HepG2 (cell line): ENCODE data around the gene CHCHD3. TPM values are rescaled to one million over a fixed set of nuclear protein-coding genes. Genes with fewer than 3 reads are reported as not detected.

Experiments
- ATAC-seq: fragments of 200-7000 bp; cut with Tn5 transposase; 3 replicates; pipeline ENCODE4 v1.9.1; 2020; ENCODE audit warnings: mild to moderate bottlenecking, moderate library complexity
- BruUV-seq: library from RNA; stranded (reverse); fragments of 400-500 nt; replicated peaks from 2 replicates; lab custom pipeline; 2021; lab: Mats Ljungman, UMichigan
- CTCF ChIA-PET: fragments of 300-600 bp; formaldehyde crosslinking; extraction: SDS; loops from one replicate; lab custom pipeline; 2021; ENCODE audit warnings: low total read pairs, inconsistent platforms, low intra/inter-chr PET ratio; lab: Yijun Ruan, JAX
- POLR2A ChIA-PET: fragments of 350-600 bp; sonication (Branson Sonifier 250); formaldehyde crosslinking; loops from one replicate; lab custom pipeline; 2020; ENCODE audit warnings: antibody characterized with exemption, inconsistent platforms; lab: Yijun Ruan, JAX
- DNase-seq: peaks from one replicate; pipeline ENCODE4 v3.0.0-alpha.2; 2015; ENCODE audit warnings: low spot score
- FAIRE-seq: peaks from 3 replicates; lab custom pipeline; 2011; peaks lifted over from hg19 to GRCh38; lab: Jason Lieb, UNC
- H2AFZ ChIP-seq: one replicate; pipeline ENCODE4 v1.6.1; 2011; ENCODE audit warnings: low read length, inconsistent platforms
- H3K27ac ChIP-seq: fragments of 300-600 bp; 3 replicates; pipeline ENCODE4 v1.8.0; 2011; ENCODE audit warnings: mixed run types, mild to moderate bottlenecking, mixed read lengths, low read length, inconsistent platforms; ENCODE audit not compliant: insufficient read depth; ENCODE audit errors: extremely low read length
- H3K27me3 ChIP-seq, 2 experiments: fragments of 200-600 bp in 1 of 2; 2 replicates in 1 of 2; 3 replicates in 1 of 2; pipeline versions ENCODE4 v1.6.0 to v1.8.0; 2011; ENCODE audit warnings: low read length in 2 of 2, mild to moderate bottlenecking in 2 of 2, moderate library complexity in 2 of 2, inconsistent platforms in 1 of 2; ENCODE audit not compliant: insufficient read depth in 2 of 2, control insufficient read depth in 1 of 2
- H3K36me3 ChIP-seq, 2 experiments: fragments of 200-600 bp in 1 of 2; replicated peaks in 1 of 2; 2 replicates in 1 of 2; 3 replicates in 1 of 2; pipeline versions ENCODE4 v1.5.1 to v1.8.0; 2011; ENCODE audit warnings: low read length in 2 of 2, inconsistent platforms in 1 of 2; ENCODE audit not compliant: insufficient read depth in 2 of 2, control insufficient read depth in 1 of 2
- H3K4me1 ChIP-seq: 2 replicates; pipeline ENCODE4 v1.5.1; 2012; ENCODE audit warnings: low read length, inconsistent platforms; ENCODE audit not compliant: insufficient read depth
- H3K4me2 ChIP-seq: 2 replicates; pipeline ENCODE4 v1.6.0; 2011; ENCODE audit warnings: low read depth, low read length, inconsistent platforms
- H3K4me3 ChIP-seq, 3 experiments: fragments of 200-600 bp in 1 of 3; sonication (generic), shearing (Covaris generic) in 1 of 3; replicated peaks in 1 of 3; 2 replicates each; pipeline ENCODE4 v1.5.1; 2011 to 2016; ENCODE audit warnings: low read length in 3 of 3, inconsistent platforms in 2 of 3, low read depth in 2 of 3, mild to moderate bottlenecking in 2 of 3, control low read depth in 1 of 3, mixed read lengths in 1 of 3; ENCODE audit not compliant: insufficient read depth in 1 of 3
- H3K79me2 ChIP-seq: one replicate; pipeline ENCODE4 v1.6.1; 2011; ENCODE audit warnings: low read length, inconsistent platforms; ENCODE audit not compliant: insufficient read depth
- H3K9ac ChIP-seq: 2 replicates; pipeline ENCODE4 v1.6.0; 2011; ENCODE audit warnings: mild to moderate bottlenecking, low read depth, low read length, inconsistent platforms; ENCODE audit not compliant: insufficient read depth
- H3K9me3 ChIP-seq: 2 replicates; pipeline ENCODE4 v1.5.1; 2012; ENCODE audit warnings: mild to moderate bottlenecking, low read length
- H4K20me1 ChIP-seq: 2 replicates; pipeline ENCODE4 v1.6.0; 2011; ENCODE audit warnings: inconsistent platforms, mild to moderate bottlenecking, low read length, moderate library complexity; ENCODE audit not compliant: insufficient read depth
- CBX2 ChIP-seq, 2 experiments: fragments of 200-600 bp in 1 of 2; sonication (generic); formaldehyde crosslinking in 1 of 2; IDR thresholded peaks; 2 replicates each; pipeline versions ENCODE4 v1.7.0 to v1.8.1; 2018 to 2022; ENCODE audit warnings: low read depth in 2 of 2, low read length in 1 of 2, mild to moderate bottlenecking in 1 of 2, missing genetic modification reagents in 1 of 2
- CCAR2 ChIP-seq: fragments of 200-400 bp; formaldehyde crosslinking; optimal IDR thresholded peaks from 2 replicates; pipeline ENCODE3; 2018; ENCODE audit warnings: low read depth, mild to moderate bottlenecking, low read length, moderate library complexity
- ELF1 ChIP-seq: sonication (generic); formaldehyde crosslinking; IDR thresholded peaks from 2 replicates; pipeline ENCODE4 v1.4.0; 2020; ENCODE audit warnings: missing genetic modification reagents
- FLYWCH1 ChIP-seq: sonication (generic); formaldehyde crosslinking; IDR thresholded peaks from 2 replicates; pipeline ENCODE4 v1.8.1; 2023; ENCODE audit warnings: mild to moderate bottlenecking, missing genetic modification reagents
- GTF2F1 ChIP-seq: fragments of 150-350 bp; IDR thresholded peaks from 2 replicates; pipeline ENCODE4 v1.6.1; 2014; ENCODE audit warnings: low read length
- HIVEP1 ChIP-seq: sonication (generic); formaldehyde crosslinking; IDR thresholded peaks from 2 replicates; pipeline ENCODE4 v1.4.0; 2020; ENCODE audit warnings: mild to moderate bottlenecking, missing genetic modification reagents
- JDP2 ChIP-seq: sonication (generic); formaldehyde crosslinking; IDR thresholded peaks from 2 replicates; pipeline ENCODE4 v1.8.1; 2022; ENCODE audit warnings: missing genetic modification reagents, borderline replicate concordance
- NONO ChIP-seq, 2 experiments: fragments of 450-650 bp in 1 of 2; sonication (generic) in 1 of 2; formaldehyde crosslinking in 1 of 2; IDR thresholded peaks in 1 of 2; conservative IDR thresholded peaks in 1 of 2; 2 replicates each; pipeline versions ENCODE4 v1.6.1 to v1.8.0; 2017 to 2022; ENCODE audit warnings: mild to moderate bottlenecking in 1 of 2, missing genetic modification reagents in 1 of 2, moderate library complexity in 1 of 2
- RARA ChIP-seq: IDR thresholded peaks from 2 replicates; pipeline ENCODE4 v1.6.1; 2016; ENCODE audit warnings: missing genetic modification reagents, missing compliant biosample characterization
- SMARCC2 ChIP-seq: fragments of 450-650 bp; IDR thresholded peaks from 2 replicates; pipeline ENCODE4 v1.6.1; 2017; ENCODE audit warnings: antibody characterized with exemption, mild to moderate bottlenecking
- SP1 ChIP-seq, 2 experiments: fragments of 450-650 bp in 1 of 2; sonication (generic) in 1 of 2; formaldehyde crosslinking in 1 of 2; IDR thresholded peaks; 2 replicates each; pipeline versions ENCODE4 v1.4.0 to v1.6.1; 2016 to 2020; ENCODE audit warnings: missing genetic modification reagents in 1 of 2
- TFAP4 ChIP-seq: sonication (generic); IDR thresholded peaks from 2 replicates; pipeline ENCODE4 v1.6.1; 2016; ENCODE audit warnings: low read depth, borderline replicate concordance
- ZC3H4 ChIP-seq: sonication (generic); formaldehyde crosslinking; IDR thresholded peaks from 2 replicates; pipeline ENCODE4 v1.4.0; 2020; ENCODE audit warnings: missing genetic modification reagents, borderline replicate concordance
- ZMYM2 ChIP-seq: sonication (generic); formaldehyde crosslinking; IDR thresholded peaks from 2 replicates; pipeline ENCODE4 v1.8.0; 2022; ENCODE audit warnings: mild to moderate bottlenecking, missing genetic modification reagents
- ZSCAN29 ChIP-seq: sonication (generic); formaldehyde crosslinking; conservative IDR thresholded peaks from 2 replicates; pipeline ENCODE4 v1.4.0; 2020; ENCODE audit warnings: mild to moderate bottlenecking, missing genetic modification reagents
- whole genome bisulfite sequencing: methylation state at CpG from one replicate; pipeline ENCODE4 v1.1.6; 2017; ENCODE audit warnings: low lambda C conversion rate; 5-methylcytosine and 5-hydroxymethylcytosine counted together
- in situ Hi-C: cut with HindIII; loops from 2 replicates; pipeline ENCODE4 v1.10.0; 2017; ENCODE audit warnings: low pct_unique_long_range_greater_than_20kb; ENCODE audit not compliant: extremely low pct_ligation_motif_present
- intact Hi-C: fragments of 100-400 bp; cut with micrococcal nuclease; formaldehyde crosslinking; loops from one replicate; pipeline ENCODE4 v1.10.0; 2022; ENCODE audit not compliant: unreplicated experiment
- polyA plus RNA-seq, 8 experiments: library from polyadenylated mRNA; depleted of rRNA in 3 of 8; stranded (reverse) in 7 of 8; unstranded in 1 of 8; fragments of >200 nt; fragmentation: Illumina TruSeq in 4 of 8; extraction: Trizol in 4 of 8; gene quantifications; 2 replicates each; pipeline versions ENCODE4 v1.2.1 to v1.2.3, GENCODE V29; 2011 to 2016; ENCODE audit warnings: low read depth in 4 of 8, missing spikeins in 1 of 8, mixed read lengths in 1 of 8; ENCODE audit not compliant: insufficient read depth in 1 of 8
- total RNA-seq, 5 experiments: library from RNA; depleted of rRNA; stranded (reverse); fragments of >200 nt; fragmentation: Illumina TruSeq; extraction: Trizol; gene quantifications; 2 replicates each; pipeline ENCODE4 v1.2.3, GENCODE V29; 2016; ENCODE audit warnings: low read depth in 1 of 5
- TF ChIP-seq, protein P1 (sequence below): sonication (generic); formaldehyde crosslinking; IDR thresholded peaks from 2 replicates; pipeline ENCODE4 v1.4.0; 2020; ENCODE audit warnings: low read depth, missing genetic modification reagents

CHCHD3 gene
- total and polyA plus RNA-seq, 2 of the 13 experiments (the other 11 are each of a cell fraction or from before 2014, with no cell fraction given): 32.7 to 86.8 TPM

DNA sequence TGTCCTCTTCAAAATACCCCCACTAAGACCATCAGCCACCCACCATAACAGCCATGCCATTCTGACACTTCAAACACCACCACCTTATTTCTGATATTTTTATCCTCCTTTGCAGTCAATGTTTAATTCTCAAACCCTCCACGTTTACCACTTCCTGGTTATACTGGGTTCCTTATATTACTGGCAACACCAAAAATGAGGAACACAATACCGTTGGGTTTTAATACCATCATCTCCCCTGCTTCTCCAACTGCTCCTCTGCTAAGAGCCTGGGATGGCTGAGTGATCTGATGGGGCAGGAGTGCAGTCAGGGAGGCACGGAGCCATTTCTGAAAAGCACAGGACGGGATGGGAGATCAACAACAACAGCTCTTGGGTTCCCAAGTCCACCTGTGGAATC is 140.5 kb downstream of the CHCHD3 start:
- no peak for DNase-seq
- intact Hi-C loops: no loop called here
- Histone ChIP-seq H2AFZ (no peak overlapping the region), H3K36me3 (no peaks in the 10 kb centered on the region), H3K4me1 (no peaks in the 10 kb centered on the region), H3K4me3 (no peak overlapping the region), H3K9ac (no peak overlapping the region), H3K79me2 (no peaks in the 10 kb centered on the region), H4K20me1 (no peaks in the 10 kb centered on the region; the same call in 1 of the 2 replicates), H3K27me3 (no peaks in the 10 kb centered on the region), H3K9me3 (no peaks in the 10 kb centered on the region), H3K27ac (no peak overlapping the region), H3K4me2 (no peak overlapping the region)
- in situ Hi-C loops: no loop called here
- CTCF ChIA-PET: no interaction called here
- WGBS: over 99% methylated on average over 4 of the region's 4 CpGs
- BruUV-seq: no TSS peak
- POLR2A ChIA-PET: no interaction called here
- no peak for ATAC-seq
- FAIRE-seq: no peak
- no peak for TF ChIP-seq HIVEP1 (CRISPR knock-in tag)
- no peak for TF ChIP-seq SP1 (IDR thresholded peaks at IDR 0.05)
- TF ChIP-seq SP1 (CRISPR knock-in tag; IDR thresholded peaks at IDR 0.05): no peak
- TF ChIP-seq ZMYM2 (CRISPR knock-in tag): no peak
- TF ChIP-seq CCAR2: no peak

DNA sequence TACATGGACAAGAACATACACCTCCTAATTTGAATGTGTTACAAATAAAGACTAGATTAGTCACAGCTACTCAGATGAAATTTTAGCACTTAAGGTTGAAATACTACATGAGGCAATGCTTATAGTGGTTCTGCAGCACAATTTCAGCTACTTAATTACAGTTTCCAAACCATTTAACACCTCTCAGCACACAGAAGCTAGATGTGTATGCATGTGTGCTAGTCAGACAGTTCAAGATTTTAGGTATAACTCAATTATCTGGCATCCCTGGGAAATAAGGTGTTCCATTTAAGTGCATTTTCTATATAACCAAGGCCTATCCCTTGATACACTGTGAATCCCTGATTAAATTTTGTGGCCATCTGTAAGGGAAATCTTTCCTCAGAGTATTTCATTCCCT is 141.8 kb downstream of the CHCHD3 start:
- FAIRE-seq: no peak
- Histone ChIP-seq H3K4me1 (0 out of 2 replicates have a peak, but pooled peaks cover 5% of the 10 kb centered on the region), H2AFZ (no peak overlapping the region), H3K4me3 (no peak overlapping the region), H3K79me2 (no peaks in the 10 kb centered on the region), H3K36me3 (no peaks in the 10 kb centered on the region), H3K27me3 (no peaks in the 10 kb centered on the region), H3K9me3 (peaks cover 8% of the 10 kb centered on the region; the same call in 1 of the 2 replicates), H3K27ac (no peak overlapping the region), H3K4me2 (no peak overlapping the region), H3K9ac (no peak overlapping the region), H4K20me1 (no peaks in the 10 kb centered on the region; the same call in 1 of the 2 replicates)
- ChIA-PET POLR2A (no interaction called here), CTCF (no interaction called here)
- no TSS peak for BruUV-seq
- DNase-seq: no peak
- no peak for ATAC-seq
- intact Hi-C loops (no loop called here), in situ Hi-C loops (no loop called here)
- TF ChIP-seq GTF2F1: no peak
- no peak for TF ChIP-seq TFAP4
- no peak for TF ChIP-seq NONO (IDR thresholded peaks at IDR 0.05)
- TF ChIP-seq NONO (CRISPR knock-in tag; conservative IDR thresholded peaks at IDR 0.05): no peak
- TF ChIP-seq CBX2 (IDR thresholded peaks at IDR 0.05; ENCODE audit: low read depth, low read length): no peak
- no peak for TF ChIP-seq CBX2 (CRISPR knock-in tag; IDR thresholded peaks at IDR 0.05; ENCODE audit: low read depth)
- no peak for TF ChIP-seq ZC3H4 (CRISPR knock-in tag)
- no peak for TF ChIP-seq ELF1 (CRISPR knock-in tag)
- TF ChIP-seq SMARCC2: no peak
- TF ChIP-seq JDP2 (CRISPR knock-in tag): no peak
- no peak for TF ChIP-seq ZSCAN29
- TF ChIP-seq, protein P1, sequence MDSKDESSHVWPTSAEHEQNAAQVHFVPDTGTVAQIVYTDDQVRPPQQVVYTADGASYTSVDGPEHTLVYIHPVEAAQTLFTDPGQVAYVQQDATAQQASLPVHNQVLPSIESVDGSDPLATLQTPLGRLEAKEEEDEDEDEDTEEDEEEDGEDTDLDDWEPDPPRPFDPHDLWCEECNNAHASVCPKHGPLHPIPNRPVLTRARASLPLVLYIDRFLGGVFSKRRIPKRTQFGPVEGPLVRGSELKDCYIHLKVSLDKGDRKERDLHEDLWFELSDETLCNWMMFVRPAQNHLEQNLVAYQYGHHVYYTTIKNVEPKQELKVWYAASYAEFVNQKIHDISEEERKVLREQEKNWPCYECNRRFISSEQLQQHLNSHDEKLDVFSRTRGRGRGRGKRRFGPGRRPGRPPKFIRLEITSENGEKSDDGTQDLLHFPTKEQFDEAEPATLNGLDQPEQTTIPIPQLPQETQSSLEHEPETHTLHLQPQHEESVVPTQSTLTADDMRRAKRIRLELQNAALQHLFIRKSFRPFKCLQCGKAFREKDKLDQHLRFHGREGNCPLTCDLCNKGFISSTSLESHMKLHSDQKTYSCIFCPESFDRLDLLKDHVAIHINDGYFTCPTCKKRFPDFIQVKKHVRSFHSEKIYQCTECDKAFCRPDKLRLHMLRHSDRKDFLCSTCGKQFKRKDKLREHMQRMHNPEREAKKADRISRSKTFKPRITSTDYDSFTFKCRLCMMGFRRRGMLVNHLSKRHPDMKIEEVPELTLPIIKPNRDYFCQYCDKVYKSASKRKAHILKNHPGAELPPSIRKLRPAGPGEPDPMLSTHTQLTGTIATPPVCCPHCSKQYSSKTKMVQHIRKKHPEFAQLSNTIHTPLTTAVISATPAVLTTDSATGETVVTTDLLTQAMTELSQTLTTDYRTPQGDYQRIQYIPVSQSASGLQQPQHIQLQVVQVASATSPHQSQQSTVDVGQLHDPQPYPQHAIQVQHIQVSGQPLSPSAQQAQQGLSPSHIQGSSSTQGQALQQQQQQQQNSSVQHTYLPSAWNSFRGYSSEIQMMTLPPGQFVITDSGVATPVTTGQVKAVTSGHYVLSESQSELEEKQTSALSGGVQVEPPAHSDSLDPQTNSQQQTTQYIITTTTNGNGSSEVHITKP: no peak
- TF ChIP-seq FLYWCH1: no peak
- no peak for TF ChIP-seq RARA
